H4 (cell line): ENCODE data around the gene KLHL5. TPM values are rescaled to one million over a fixed set of nuclear protein-coding genes. Genes with fewer than 3 reads are reported as not detected.
A peak's percentile ranks its signal among the peaks of the same experiment; 100 is the strongest.
"Not testable (repeated sequence)": the region's sequence is repeated elsewhere in the genome, so short reads cannot be mapped to it uniquely, and the experiment has no call there.

ENCODE experiments used
- DNase-seq: peaks from one replicate; pipeline ENCODE4 v3.0.0-alpha.2; 2015; ENCODE audit warnings: low spot score
- total RNA-seq: library from RNA; depleted of rRNA; stranded (reverse); fragments of >200 nt; shearing (Covaris generic); gene quantifications from 2 replicates; pipeline ENCODE4 v1.2.3, GENCODE V29; 2014; rRNA removed

Gene KLHL5, protein sequence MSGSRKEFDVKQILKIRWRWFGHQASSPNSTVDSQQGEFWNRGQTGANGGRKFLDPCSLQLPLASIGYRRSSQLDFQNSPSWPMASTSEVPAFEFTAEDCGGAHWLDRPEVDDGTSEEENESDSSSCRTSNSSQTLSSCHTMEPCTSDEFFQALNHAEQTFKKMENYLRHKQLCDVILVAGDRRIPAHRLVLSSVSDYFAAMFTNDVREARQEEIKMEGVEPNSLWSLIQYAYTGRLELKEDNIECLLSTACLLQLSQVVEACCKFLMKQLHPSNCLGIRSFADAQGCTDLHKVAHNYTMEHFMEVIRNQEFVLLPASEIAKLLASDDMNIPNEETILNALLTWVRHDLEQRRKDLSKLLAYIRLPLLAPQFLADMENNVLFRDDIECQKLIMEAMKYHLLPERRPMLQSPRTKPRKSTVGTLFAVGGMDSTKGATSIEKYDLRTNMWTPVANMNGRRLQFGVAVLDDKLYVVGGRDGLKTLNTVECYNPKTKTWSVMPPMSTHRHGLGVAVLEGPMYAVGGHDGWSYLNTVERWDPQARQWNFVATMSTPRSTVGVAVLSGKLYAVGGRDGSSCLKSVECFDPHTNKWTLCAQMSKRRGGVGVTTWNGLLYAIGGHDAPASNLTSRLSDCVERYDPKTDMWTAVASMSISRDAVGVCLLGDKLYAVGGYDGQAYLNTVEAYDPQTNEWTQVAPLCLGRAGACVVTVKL
- 47.1 and 67.4 TPM in 2 replicates for total RNA-seq

DNA sequence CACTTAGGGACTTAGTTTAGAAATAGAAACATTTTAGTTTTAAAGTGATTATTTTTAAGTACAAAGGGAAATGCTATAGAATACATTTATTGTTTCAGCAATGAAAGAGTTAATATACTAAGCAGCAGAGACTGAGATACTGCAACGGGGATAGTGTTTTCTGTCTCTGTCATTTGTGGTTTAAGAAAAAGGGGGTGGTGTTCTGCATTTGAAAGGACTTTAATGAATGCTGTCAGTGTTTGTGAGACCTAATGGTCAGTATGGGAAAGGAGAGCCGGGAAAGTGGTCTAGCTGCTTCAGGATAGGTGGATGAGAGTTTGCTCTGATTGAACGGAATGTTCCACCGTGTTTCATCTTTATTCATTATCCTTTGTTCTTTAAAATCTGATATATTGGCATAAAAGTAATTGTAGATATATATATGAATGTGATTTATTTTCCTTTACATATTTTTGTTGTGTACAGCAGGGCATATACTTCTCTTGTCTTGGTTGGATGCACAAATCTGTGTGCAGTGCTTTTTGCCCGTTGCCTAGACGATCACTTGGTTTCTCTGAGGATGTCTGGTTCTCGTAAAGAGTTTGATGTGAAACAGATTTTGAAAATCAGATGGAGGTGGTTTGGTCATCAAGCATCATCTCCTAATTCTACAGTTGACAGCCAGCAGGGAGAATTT is at the start of gene KLHL5:
KLHL5 (plus strand) TSS at position 139 of the 676 bp plus-strand sequence; CDS start at position 560, 421 bp downstream.
- DNase-seq = no peak

DNA sequence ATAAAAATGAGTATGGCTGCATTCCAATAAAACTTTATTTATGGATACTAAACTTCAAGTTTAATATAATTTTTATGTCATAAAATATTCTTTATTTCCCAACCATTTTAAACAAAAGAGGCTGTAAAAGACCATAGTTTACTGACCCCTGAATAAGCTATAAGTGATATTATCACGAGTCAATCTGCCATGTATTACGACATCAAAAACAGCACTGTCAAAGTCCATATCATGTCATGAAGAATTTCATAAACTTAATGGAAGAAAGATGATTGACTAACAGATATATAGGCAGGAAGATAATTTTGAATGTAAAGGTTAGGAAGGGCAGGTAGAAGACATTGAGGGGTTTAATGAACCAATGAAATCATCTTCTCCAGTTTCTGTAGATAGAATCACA is 48.0 kb upstream of the KLHL5 start:
- no peak for DNase-seq

DNA sequence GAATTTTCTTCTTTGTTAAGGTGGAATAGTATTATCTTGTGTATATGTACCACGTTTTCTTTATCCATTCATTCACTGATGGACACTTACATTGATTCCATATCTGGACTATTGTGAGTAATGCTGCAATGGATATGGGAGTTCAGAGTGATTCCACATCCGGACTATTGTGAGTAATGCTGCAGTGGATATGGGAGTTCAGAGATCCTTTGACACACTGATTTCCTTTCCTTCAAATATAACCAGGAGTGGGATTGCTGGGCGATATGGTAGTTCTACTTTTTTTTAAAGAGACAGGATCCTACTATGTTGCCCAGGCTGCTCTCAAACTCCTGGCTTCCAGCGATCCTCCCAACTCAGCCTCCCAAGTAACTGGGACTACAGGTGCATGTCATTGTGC is 41.9 kb upstream of the KLHL5 start:
- DNase-seq = no peak

DNA sequence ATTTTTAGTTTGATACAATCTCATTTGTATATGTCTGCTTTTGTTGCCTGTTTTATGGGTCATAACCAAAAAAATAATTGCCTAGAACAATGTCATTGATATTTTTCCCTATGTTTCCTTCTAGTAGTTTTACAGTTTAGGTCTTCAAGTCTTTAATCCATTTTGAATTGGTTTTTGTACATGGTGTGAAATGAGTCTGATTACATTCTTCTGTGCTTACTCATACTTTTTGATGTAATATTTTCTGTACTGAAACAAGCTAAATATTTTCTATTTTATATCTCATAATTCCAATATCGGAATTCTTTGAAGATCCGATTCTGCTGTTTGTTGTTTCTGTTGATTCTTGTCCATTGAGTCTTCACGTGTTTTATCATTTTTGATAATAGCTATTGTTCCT is 40.4 kb upstream of the KLHL5 start:
- no peak for DNase-seq

DNA sequence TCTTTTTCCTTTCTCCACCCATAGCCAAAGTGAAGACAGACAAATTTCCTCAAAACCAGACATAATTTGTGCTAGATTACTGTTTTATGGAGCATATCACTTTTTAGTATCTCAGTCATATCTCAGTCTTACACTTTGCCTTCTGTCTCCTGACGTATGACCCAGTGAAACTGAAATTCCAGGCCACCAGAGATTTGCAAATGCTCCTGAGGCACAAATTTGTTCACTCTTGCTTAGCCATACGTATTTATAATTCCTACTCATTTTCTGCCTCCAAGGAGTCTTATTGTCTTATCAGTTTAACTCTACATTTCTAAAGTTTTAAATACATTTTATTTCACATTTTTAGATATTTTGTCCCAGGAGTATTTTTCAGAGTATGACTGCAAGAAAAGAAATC is 39.8 kb upstream of the KLHL5 start:
- DNase-seq = no peak

DNA sequence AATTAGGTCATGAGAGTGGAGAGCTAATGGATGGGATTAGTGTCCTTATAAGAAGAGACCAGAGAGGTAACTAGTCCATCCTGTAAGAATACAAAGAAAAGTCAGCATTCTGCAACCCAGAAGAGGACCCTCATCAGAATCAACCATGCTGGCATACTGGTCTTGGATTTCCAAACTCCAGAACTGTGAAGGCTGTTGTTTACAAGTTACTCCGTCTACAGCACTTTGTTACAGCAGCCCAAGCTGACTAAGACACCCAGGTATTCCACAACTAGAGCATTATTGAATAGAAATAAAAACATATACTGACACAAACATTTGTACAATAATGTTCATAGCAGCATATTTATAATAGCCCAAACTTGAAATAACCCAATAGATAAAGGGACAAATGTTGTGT is 39.0 kb upstream of the KLHL5 start:
- no peak for DNase-seq

DNA sequence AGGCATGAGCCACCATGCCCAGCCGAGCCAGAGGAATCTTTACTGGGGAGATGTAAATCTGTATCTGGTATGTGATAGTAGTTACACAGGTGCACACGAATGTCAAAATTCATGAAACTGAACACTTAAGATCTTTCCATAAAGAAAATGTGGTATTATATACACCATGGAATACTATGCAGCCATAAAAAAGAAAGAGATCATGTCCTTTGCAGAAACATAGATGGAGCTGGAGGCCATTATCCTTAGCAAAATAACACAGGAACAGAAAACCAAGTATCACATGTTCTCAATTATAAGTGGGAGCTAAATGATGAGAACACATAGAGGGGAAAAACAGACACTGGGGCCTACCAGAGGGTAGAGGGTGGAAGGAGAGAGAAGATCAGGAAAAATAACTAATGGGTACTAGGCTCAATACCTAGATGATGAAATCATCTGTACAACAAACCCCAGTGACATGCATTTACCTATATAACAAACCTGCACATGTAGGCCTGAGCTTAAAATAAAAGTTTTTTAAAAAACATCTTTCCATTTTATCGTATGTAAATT is 37.6 kb upstream of the KLHL5 start:
- no peak for DNase-seq

DNA sequence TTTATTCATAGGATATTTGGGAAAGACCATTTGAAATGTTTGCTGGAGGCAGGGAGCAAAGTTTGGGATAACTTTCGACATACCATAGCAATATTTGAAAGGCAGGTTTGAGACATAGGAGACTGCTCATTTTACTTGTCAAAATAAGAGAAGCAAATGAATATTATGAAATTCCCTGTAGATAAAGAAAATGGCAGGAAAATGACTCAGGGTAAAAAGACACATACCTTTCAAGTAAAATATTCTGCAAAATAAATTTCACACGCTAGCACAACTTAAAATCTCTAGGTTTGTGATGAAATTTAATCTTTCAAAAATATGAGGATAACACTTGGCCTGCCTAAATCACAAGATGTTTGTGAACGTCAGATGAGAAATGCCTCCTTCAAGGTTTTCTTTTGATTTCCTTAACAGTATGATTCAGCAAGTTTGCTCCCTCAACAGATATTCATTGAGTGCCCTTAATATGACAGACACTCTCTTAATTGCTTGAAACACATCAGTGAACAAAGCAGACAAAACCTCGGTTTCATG is 36.4 kb upstream of the KLHL5 start:
- no peak for DNase-seq

DNA sequence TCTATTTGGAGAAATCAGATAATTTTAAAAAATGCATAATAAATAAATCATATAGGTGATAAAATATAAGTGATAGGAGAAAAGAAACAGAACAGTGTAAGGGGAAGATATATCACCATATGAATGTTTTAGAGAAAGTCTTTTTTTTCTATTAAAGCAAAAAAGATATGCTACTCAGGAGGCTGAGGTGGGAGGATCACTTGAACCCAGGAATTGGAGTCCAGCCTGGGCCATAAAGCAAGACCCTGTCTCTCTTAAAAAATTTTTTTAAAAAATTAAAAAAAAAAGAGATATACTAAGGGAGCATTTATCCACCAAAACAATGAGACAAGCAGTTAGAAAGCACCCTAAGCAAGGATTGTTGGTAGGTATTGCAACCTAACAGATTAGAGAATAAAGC is 35.9 kb upstream of the KLHL5 start:
- no peak for DNase-seq

DNA sequence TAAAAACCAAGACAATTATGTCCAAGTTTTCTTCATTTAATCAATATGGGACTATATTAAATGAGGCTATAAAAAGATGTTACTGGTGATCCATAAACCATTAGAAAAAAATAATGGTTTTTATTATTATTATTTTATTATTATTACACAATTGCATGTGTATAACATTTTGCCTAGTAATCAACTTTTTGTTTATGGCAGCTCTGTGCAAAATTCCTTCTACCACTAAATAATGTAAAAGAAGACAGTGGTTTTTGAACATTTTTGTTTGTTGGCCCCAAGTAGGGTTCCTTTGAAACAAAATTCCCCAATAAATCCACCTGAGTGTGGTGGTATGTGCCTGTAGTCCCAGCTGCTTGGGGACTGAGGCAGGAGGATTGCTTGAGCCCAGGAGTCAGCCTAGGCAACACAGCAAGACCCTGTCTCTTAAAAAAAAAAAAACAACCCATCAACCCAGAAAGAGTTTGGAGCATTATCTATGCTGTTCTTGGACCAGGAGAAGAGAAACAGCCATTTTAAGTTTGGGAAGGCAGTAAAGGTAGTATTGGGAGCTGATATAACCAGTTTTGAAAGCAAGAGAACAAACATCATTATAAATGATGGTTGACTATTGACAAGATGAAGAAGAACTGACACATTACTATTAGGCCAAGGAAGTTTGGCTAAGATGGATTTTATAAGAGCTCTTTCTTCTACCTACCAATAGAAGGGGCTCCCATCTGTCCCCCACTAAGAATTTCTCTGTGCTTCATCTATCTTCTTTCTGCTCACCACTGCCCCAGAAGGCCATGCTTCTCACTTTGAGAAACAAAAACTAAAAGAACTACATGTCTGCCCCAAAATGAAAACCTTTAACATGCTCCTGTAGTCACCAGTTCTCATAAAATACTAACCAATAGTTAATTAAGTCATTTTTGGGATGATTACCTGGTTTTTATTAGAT is 32.0 kb upstream of the KLHL5 start:
- no peak for DNase-seq

DNA sequence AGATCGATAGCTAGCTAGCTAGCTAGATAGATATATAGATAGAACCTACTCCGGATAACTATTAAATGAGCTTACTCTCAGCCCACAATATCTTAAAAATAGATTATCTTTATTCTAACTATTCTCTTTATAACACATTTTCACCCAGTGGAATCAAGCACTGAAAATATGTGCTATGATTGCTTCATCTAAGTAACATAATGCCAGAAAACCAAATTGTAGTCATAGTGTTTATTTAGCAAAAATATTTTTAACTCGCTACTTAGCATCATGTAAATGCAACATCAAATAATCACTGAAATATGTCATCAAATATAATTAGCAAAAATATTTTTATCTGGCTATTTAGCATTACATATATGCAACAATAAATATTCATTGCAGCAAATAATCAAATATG is 31.3 kb upstream of the KLHL5 start:
- no peak for DNase-seq

DNA sequence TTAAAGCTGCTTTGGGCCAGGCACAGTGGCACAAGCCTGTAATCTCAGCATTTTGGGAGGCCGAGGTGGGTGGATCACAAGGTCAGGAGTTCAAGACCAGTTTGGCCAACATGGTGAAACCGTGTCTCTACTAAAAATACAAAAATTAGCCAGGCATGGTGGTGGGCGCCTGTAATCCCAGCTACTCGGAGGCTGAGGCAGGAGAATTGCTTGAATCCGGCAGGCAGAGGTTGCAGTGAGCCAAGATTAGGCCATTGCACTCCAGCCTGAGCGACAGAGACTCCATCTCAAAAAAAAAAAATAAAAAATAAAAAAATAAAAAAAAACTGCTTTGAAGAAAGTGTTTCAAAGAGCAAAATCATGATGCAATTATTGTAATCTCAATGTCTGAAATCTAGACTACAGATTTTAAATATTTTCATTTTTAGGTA is 30.4 kb upstream of the KLHL5 start:
- not testable (repeated sequence) for DNase-seq

DNA sequence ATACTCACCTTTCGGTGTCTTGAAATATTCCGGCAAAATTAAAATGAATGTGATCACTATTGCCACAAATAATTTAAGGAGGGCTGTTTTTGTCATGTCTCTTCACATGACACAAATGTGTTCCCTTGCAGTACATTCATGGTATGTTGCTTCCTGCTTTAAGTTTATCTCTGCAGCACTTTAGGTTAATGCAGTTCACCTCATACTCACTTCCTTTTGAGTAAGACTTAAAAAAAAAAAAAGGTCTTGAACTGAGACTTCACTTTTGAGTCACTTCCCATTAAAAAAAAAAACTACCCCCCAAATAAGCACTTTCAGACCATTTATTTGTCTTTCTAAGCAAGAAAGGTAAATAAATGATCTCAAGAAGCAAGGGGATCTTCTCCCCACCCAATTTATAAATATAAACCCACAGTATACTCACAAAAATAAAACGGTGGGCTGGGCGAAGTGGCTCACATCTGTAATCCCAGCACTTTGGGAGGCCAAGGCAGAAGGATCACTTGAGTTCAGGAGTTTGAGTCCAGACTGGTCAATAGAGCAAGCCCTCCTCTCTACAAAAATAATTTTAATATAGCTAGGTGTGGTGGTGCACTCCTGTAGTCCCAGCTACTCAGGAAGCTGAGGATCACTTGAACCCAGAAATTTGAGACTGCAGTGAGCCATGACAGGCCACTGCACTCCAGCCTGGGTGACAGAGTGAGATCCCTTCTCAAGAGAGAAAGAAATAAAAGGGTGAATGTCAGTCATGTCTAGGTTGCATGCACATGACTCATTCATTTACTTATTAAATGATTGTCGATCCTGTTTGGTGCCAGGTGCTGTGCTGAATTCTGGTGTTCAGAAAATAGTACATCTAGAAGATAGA is 29.6 kb upstream of the KLHL5 start, which contains the start of gene TMEM156:
TMEM156 (minus strand) TSS at position 192 of the 868 bp plus-strand sequence; CDS start at position 96, 96 bp downstream.
- DNase-seq = peak; percentile 65

DNA sequence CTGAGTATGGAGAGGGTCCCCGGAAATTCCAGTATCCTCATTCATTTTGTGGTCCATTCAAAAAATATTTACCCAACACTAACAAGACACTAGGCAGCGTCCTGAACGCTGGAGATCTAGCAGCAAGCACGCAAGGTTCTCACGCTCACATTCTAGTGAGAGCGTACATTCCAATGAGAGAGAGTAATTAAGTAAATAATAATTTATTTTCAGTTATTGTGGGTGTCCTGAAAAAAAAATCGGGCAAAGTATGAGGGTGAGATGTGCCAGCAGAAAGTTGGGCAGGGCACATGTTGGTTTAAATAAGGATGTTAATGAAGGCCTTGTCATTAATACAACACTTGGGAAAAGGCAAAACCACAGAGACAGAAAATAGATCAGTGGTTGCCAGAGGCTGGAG is 25.9 kb upstream of the KLHL5 start:
- peak; percentile 59 for DNase-seq

DNA sequence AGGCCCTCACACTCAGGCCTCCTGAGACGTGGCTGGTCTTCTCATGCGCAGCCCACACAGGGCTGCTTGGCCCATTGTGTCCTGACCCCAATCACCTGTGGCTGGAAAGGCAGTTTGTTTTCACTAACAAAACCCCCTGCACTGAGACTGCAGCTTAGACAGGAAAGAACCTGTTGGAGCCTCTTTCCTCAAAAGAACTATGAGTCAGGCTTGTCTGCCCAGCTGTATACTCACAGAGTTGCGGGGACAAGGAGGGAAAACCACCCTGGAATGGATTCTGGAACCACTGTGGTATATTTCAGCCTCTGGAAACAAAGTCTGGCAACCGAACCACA is 24.6 kb upstream of the KLHL5 start:
- peak; percentile 77 for DNase-seq

DNA sequence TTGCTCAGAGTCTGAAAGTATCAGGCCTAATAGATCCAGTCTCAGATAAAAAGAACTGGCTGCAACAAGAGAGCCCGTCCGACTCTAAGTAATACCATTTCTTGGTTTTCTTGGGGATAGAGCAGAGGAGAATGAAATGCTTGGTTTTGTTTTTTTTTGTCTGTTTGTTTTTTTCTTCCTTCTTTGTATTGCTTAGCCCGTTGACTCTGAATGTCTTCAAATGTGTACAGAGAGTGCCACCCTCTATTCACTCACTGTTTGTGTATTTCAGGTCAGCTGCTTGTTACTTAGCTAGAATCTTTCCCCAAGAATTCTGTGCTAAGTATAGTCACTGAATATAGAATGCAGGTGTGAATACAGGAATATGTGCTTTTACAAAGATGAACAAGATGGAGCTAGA is 24.1 kb upstream of the KLHL5 start:
- peak; percentile 17 for DNase-seq

DNA sequence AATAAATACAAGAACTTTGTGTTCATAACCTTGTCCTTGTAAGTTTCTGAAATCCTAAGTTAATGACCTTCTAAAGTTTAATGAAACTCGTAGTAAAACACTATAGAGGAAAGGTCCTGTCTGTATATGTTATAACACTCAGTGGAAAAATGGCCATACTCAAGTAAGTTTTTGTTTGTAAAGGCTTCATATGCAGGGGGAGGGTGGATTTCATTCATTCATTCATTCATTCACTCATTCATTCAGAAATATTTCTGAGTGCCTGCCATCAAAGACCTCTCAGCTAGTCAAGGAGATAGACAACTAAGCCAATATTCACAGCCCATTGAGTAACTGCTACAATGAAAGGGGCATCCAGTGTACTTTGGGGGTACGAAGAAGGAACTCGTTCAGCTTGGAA is 22.9 kb upstream of the KLHL5 start:
- DNase-seq = no peak

DNA sequence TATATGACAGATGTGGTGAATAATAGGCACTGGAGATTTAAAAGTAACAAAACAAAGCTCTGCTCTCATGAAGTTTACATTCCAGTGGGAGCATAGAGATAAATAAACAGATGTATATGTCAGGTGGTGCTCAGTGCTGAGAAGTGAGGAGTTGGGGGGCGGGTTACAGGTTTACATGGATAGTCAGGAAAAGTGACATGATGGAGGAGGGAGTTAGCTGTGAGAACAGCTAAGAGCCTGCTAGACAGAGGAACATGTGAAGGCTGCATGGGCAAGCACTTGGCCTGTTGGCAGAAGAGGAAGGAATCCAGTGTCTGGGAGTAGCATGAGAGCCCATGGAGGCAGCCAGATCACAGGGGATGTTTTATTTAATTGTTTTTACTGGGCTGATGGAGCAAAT is 19.7 kb upstream of the KLHL5 start:
- DNase-seq = no peak

DNA sequence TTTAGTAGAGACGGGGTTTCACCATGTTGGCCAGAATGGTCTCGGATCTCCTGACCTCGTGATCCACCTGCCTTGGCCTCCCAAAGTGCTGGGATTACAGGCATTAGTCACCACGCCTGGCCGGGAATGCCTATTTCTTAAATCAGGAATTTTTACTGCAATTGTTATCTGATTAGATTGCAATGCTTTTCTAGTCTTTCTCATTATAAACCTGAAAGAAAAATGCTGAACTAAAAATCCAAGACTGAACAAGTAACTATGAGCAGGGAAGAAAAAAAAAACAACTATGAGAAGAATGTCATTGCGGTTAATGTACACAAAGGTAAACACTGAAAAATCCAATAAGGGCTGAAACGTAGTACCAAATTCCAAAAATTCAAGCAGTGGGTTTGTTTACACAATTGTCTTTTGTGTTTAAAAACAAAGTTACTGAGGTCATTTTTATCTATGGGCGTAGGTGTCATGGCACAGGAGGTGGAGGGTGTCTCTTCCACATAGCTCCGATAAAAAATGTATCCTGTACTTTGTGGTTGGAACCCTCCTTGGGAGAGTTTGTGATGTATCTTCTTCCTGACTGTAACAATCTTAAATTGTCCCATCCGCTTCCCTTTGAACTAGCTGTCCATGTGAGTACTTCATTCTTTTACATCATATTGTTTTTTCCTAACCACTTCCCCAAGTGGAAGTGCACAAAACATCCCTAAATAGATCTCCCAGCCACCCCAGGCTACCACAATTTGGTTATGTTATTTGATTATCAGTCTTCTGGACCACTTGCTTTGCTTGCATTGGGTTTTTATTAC is 18.8 kb upstream of the KLHL5 start:
- peak; percentile 52 for DNase-seq
